NCI-H2196 treated with DMSO at 0.1 percent for 48 hours (cell line): Measurements from ENCODE around the gene SLC1A5.
"Not testable (repeated sequence)": the region's sequence is repeated elsewhere in the genome, so short reads cannot be mapped to it uniquely, and the experiment has no call there.

Experiments used
- DNase-seq: peaks from one replicate; lab custom pipeline; 2025; ENCODE audit not compliant: unreplicated experiment; lab: John Stamatoyannopoulos, UW

Gene SLC1A5

GRCh38 chr19:46788262-46788967 is at the start of gene SLC1A5:
TSS of gene SLC1A5 (minus strand) at chr19:46788594. CDS start at chr19:46787965, 629 bp downstream.
- DNase-seq, result peak; percentile 97

GRCh38 chr19:46838160-46838559 is 49.8 kb upstream of the SLC1A5 start:
- DNase-seq, result no peak

GRCh38 chr19:46834984-46835383 is 46.6 kb upstream of the SLC1A5 start:
- DNase-seq, result no peak

- no peak for DNase-seq
Observed at GRCh38 chr19:46834121-46834520, 45.7 kb upstream of the SLC1A5 start.

GRCh38 chr19:46830864-46831263 is 42.5 kb upstream of the SLC1A5 start:
- no peak for DNase-seq

- DNase-seq, result no peak
Observed at GRCh38 chr19:46828484-46828883, 40.1 kb upstream of the SLC1A5 start.

GRCh38 chr19:46825731-46826055 is 37.3 kb upstream of the SLC1A5 start:
- no peak for DNase-seq

- no peak for DNase-seq
Observed at GRCh38 chr19:46824890-46825730, 36.7 kb upstream of the SLC1A5 start.

- DNase-seq, result no peak
Observed at GRCh38 chr19:46823049-46823448, 34.7 kb upstream of the SLC1A5 start.

GRCh38 chr19:46822410-46822787 is 34.0 kb upstream of the SLC1A5 start:
- not testable (repeated sequence) for DNase-seq

GRCh38 chr19:46821512-46822409 is 33.4 kb upstream of the SLC1A5 start:
- no peak for DNase-seq

- no peak for DNase-seq
Observed at GRCh38 chr19:46818812-46819211, 30.4 kb upstream of the SLC1A5 start.

GRCh38 chr19:46815833-46816627 is 27.6 kb upstream of the SLC1A5 start:
- DNase-seq, result no peak

GRCh38 chr19:46813839-46814358 is 25.5 kb upstream of the SLC1A5 start:
- peak; percentile 16 for DNase-seq

- DNase-seq, result no peak
Observed at GRCh38 chr19:46812977-46813838, 24.8 kb upstream of the SLC1A5 start.

- DNase-seq, result no peak
Observed at GRCh38 chr19:46809534-46810272, 21.3 kb upstream of the SLC1A5 start.

- DNase-seq, result no peak
Observed at GRCh38 chr19:46806656-46807055, 18.3 kb upstream of the SLC1A5 start.

GRCh38 chr19:46804432-46804831 is 16.0 kb upstream of the SLC1A5 start:
- not testable (repeated sequence) for DNase-seq

- no peak for DNase-seq
Observed at GRCh38 chr19:46803555-46803954, 15.2 kb upstream of the SLC1A5 start.
